DND-41 (cell line): ENCODE results near the gene TCAF2.
"Not testable (repeated sequence)": the region's sequence is repeated elsewhere in the genome, so short reads cannot be mapped to it uniquely, and the experiment has no call there.

Source experiments
- EZH2 ChIP-seq: IDR thresholded peaks from 3 replicates; pipeline ENCODE4 v1.6.1; 2012; ENCODE audit warnings: borderline replicate concordance, low read depth, mild to moderate bottlenecking, moderate library complexity, low read length, inconsistent platforms; ENCODE audit not compliant: severe bottlenecking
- TF ChIP-seq, protein P1 (sequence below): IDR thresholded peaks from 2 replicates; pipeline ENCODE4 v1.5.1; 2012; ENCODE audit warnings: borderline replicate concordance, low read length, moderate library complexity, mild to moderate bottlenecking; ENCODE audit not compliant: poor library complexity, severe bottlenecking; ENCODE audit errors: extremely low read depth

DNA sequence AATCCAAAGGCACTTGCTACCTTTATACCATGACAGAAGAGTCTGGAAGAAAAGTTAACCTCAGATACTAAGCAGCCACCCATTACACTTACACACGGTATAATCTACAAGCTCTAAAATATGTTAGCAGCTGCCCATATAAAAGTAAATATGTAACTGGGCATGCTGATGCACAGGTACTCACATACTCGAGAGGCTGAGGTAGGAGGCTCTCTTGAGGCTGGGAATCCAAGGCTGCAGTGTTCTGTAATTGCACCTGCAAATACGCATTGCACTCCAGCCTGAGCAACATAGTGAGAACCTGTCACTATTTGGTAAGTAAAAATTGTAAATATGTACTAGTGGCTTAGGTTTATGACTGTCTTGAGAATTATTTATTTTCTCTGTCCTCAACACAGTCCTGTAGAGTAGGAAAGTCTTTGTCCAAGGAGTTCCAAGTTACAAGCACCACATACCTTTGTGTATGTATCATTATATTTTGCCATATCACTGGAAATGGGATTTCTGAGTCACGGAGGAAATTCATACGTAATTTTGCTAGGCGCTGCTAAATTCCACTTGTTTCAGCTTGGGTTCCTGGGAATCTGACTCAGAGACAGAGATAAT, 12.3 kb downstream of the TCAF2 start:
- TF ChIP-seq, protein P1, sequence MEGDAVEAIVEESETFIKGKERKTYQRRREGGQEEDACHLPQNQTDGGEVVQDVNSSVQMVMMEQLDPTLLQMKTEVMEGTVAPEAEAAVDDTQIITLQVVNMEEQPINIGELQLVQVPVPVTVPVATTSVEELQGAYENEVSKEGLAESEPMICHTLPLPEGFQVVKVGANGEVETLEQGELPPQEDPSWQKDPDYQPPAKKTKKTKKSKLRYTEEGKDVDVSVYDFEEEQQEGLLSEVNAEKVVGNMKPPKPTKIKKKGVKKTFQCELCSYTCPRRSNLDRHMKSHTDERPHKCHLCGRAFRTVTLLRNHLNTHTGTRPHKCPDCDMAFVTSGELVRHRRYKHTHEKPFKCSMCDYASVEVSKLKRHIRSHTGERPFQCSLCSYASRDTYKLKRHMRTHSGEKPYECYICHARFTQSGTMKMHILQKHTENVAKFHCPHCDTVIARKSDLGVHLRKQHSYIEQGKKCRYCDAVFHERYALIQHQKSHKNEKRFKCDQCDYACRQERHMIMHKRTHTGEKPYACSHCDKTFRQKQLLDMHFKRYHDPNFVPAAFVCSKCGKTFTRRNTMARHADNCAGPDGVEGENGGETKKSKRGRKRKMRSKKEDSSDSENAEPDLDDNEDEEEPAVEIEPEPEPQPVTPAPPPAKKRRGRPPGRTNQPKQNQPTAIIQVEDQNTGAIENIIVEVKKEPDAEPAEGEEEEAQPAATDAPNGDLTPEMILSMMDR: not testable (repeated sequence)
- not testable (repeated sequence) for TF ChIP-seq EZH2
